B cell (primary cell): Measurements from ENCODE around the gene YJEFN3. TPM values are rescaled to one million over a fixed set of nuclear protein-coding genes. Genes with fewer than 3 reads are reported as not detected.
A peak's percentile ranks its signal among the peaks of the same experiment; 100 is the strongest.

Experiments
- ATAC-seq: fragments of 200-7000 bp; cut with Tn5 transposase; one replicate; pipeline ENCODE4 v1.10.0; 2021; ENCODE audit warnings: low read depth, mild to moderate bottlenecking, moderate number of reproducible peaks, moderate library complexity
- CTCF ChIA-PET: fragments of 350-600 bp; sonication (Branson Sonifier 250); formaldehyde crosslinking; loops from one replicate; lab custom pipeline; 2021; ENCODE audit warnings: antibody characterized with exemption, inconsistent platforms; lab: Charles Lee
- POLR2A ChIA-PET: fragments of 350-600 bp; sonication (Branson Sonifier 250); formaldehyde crosslinking; loops from one replicate; lab custom pipeline; 2021; ENCODE audit warnings: antibody characterized with exemption; lab: Charles Lee
- DNase-seq: peaks from one replicate; pipeline ENCODE4 v3.0.0; 2013
- H2AFZ ChIP-seq: 2 replicates; pipeline ENCODE4 v1.6.1; 2012; ENCODE audit warnings: mild to moderate bottlenecking, low read depth, low read length; ENCODE audit not compliant: insufficient read depth, poor library complexity, severe bottlenecking
- H3K27ac ChIP-seq, 2 donors: 1 replicate in 1 of 2; 2 replicates in 1 of 2; pipeline ENCODE4 v1.5.1; 2012 to 2013; ENCODE audit warnings: low read length in 2 of 2, mild to moderate bottlenecking in 2 of 2, moderate library complexity in 1 of 2
- H3K27me3 ChIP-seq, 4 experiments: fragments of 200-600 bp in 1 of 4; sonication (generic) in 1 of 4; replicated peaks in 1 of 4; 1 replicate in 2 of 4; 2 replicates in 2 of 4; pipeline versions ENCODE4 v1.6.1 to v1.7.0; 2013 to 2016; ENCODE audit warnings: low read length in 3 of 4, mild to moderate bottlenecking in 2 of 4, mixed read lengths in 1 of 4, moderate library complexity in 1 of 4; ENCODE audit not compliant: insufficient read depth in 4 of 4, control insufficient read depth in 3 of 4; ENCODE audit errors: control extremely low read depth in 1 of 4
- H3K36me3 ChIP-seq, 2 experiments: replicated peaks in 1 of 2; 1 replicate in 1 of 2; 2 replicates in 1 of 2; pipeline versions ENCODE4 v1.6.1 to v1.7.1; 2013; ENCODE audit warnings: low read length in 1 of 2; ENCODE audit not compliant: insufficient read depth in 2 of 2, control insufficient read depth in 1 of 2; ENCODE audit errors: control extremely low read depth in 1 of 2, extremely low read depth in 1 of 2
- H3K4me1 ChIP-seq, 2 donors: fragments of 200-600 bp in 1 of 2; sonication (generic) in 1 of 2; 1 replicate in 1 of 2; 2 replicates in 1 of 2; pipeline versions ENCODE4 v1.5.1 to v1.6.1; 2013 to 2017; ENCODE audit warnings: low read length in 2 of 2; ENCODE audit not compliant: control insufficient read depth in 2 of 2, insufficient read depth in 2 of 2
- H3K4me2 ChIP-seq: replicated peaks from 2 replicates; pipeline ENCODE3; 2012; ENCODE audit warnings: mild to moderate bottlenecking, low read depth, low read length; ENCODE audit not compliant: poor library complexity, severe bottlenecking
- H3K4me3 ChIP-seq, 5 experiments: fragments of 200-600 bp in 1 of 5; sonication (generic) in 1 of 5; 1 replicate in 3 of 5; 2 replicates in 2 of 5; pipeline versions ENCODE4 v1.5.1 to v1.7.0; 2011 to 2016; ENCODE audit warnings: low read length in 4 of 5, mild to moderate bottlenecking in 4 of 5, low read depth in 2 of 5, control low read depth in 1 of 5, moderate library complexity in 1 of 5; ENCODE audit not compliant: insufficient read depth in 1 of 5; ENCODE audit errors: control extremely low read depth in 1 of 5, extremely low read depth in 1 of 5
- H3K79me2 ChIP-seq: fragments of 200-600 bp; sonication (generic); one replicate; pipeline ENCODE4 v1.6.0; 2016; ENCODE audit warnings: low read length; ENCODE audit not compliant: control insufficient read depth, insufficient read depth
- H3K9ac ChIP-seq: fragments of 200-600 bp; sonication (generic); 2 replicates; pipeline ENCODE4 v1.6.1; 2017; ENCODE audit warnings: mild to moderate bottlenecking, low read length, moderate library complexity
- H3K9me3 ChIP-seq, 3 donors: one replicate each; pipeline versions ENCODE4 v1.6.1 to v1.7.1; 2013; ENCODE audit warnings: low read length in 2 of 3; ENCODE audit not compliant: control insufficient read depth in 2 of 3, insufficient read depth in 1 of 3; ENCODE audit errors: control extremely low read depth in 1 of 3
- H4K20me1 ChIP-seq: 2 replicates; pipeline ENCODE4 v1.6.0; 2012; ENCODE audit warnings: mild to moderate bottlenecking, low read length; ENCODE audit not compliant: insufficient read depth, control insufficient read depth, poor library complexity, severe bottlenecking
- H3K27ac Mint-ChIP-seq: one replicate; pipeline ENCODE4 v1.8.0; 2021; ENCODE audit warnings: mixed read lengths
- H3K27me3 Mint-ChIP-seq: one replicate; pipeline ENCODE4 v1.8.0; 2021; ENCODE audit warnings: mixed read lengths
- H3K4me1 Mint-ChIP-seq: one replicate; pipeline ENCODE4 v1.8.0; 2021; ENCODE audit warnings: mixed read lengths
- H3K4me3 Mint-ChIP-seq: one replicate; pipeline ENCODE4 v1.8.0; 2021; ENCODE audit warnings: mixed read lengths
- H3K9me3 Mint-ChIP-seq: one replicate; pipeline ENCODE4 v1.8.0; 2022; ENCODE audit warnings: mixed read lengths; ENCODE audit not compliant: insufficient read depth
- CTCF ChIP-seq: fragments of 200-600 bp; IDR thresholded peaks from one replicate; pipeline ENCODE4 v1.8.0; 2022; ENCODE audit warnings: antibody characterized with exemption, mild to moderate bottlenecking
- EZH2 ChIP-seq: IDR thresholded peaks from 2 replicates; pipeline ENCODE4 v1.6.1; 2012; ENCODE audit warnings: borderline replicate concordance, low read depth, mild to moderate bottlenecking, moderate library complexity, low read length; ENCODE audit not compliant: insufficient read depth, poor library complexity, severe bottlenecking
- WGBS: methylation state at CpG from one replicate; pipeline ENCODE4 v1.1.5; 2013; ENCODE audit warnings: missing lambda C conversion rate; ENCODE audit not compliant: insufficient coverage; 5-methylcytosine and 5-hydroxymethylcytosine counted together
- intact Hi-C: fragments of 100-400 bp; cut with micrococcal nuclease; formaldehyde crosslinking; loops from one replicate; pipeline ENCODE4 v1.10.0; 2022
- polyA plus RNA-seq: library from polyadenylated mRNA; depleted of rRNA; stranded (reverse); fragments of >200 nt; gene quantifications from 2 replicates; pipeline ENCODE4 v1.2.3, GENCODE V29; 2012
- total RNA-seq, 2 donors: library from RNA; stranded (reverse); fragments of 120-200 nt in 1 of 2; gene quantifications; 1 replicate in 1 of 2; 2 replicates in 1 of 2; pipeline versions ENCODE4 v1.2.3 to v1.2.4, GENCODE V29; 2013 to 2022

YJEFN3 gene
- total and polyA plus RNA-seq, 2 donors (not counting 1 experiment from before 2014, with no cell fraction given), result 7.1 to 8.8 TPM

DNA sequence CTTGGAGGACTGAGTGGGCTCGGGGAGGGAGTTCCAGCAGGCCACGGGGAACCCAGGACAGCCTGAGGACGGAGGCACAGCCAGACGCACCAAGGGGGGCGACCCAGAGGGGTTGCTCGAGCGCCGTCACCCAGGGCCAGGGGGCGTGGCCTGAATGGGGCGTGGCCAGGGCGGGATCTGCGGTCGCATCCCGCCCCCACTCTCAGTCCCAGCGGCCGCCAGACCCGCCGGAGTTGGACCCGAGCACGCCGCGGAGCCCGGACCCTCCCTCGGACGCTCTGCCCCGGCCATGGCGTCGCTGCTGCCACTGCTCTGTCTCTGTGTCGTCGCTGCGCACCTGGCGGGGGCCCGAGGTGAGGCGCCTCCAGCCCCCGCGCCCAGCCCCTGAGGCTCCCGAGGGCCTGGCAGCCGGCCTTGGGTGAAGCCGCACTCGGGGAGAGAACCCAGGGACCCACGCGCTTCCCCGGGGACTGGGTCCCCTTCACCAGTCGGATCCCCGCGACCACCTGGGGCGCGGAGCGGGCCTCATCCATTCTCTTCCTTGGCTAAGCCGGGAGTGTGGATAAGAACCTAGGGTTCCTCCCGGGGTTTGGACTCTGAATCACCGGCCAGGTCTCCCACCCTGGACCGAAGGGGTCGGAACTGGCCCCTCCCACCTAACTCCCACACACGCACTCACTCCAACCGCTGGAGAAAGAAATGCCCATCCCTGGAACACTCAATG lies 9.5 kb downstream of the YJEFN3 start, which contains the start of gene CILP2:
Gene CILP2 (plus strand): TSS at position 205 of the 724 bp plus-strand sequence. CDS start 85 bp downstream, at position 290.
- H3K27me3 ChIP-seq, result peaks cover 0 to 54% (median 21%) of the 10 kb centered on the region in 4 experiments
- intact Hi-C loops, result no loop called here
- Mint-ChIP-seq H3K27me3 (peaks cover 22% of the 10 kb centered on the region), H3K9me3 (no peaks in the 10 kb centered on the region), H3K27ac (no peak within 1 kb of the TSS), H3K4me1 (peaks cover 25% of the 10 kb centered on the region), H3K4me3 (peak within 1 kb of the TSS; percentile 74)
- WGBS, result 9% methylated on average over 55 of the region's 56 CpGs
- peaks cover 36 to 38% of the 10 kb centered on the region in 2 donors for H3K4me1 ChIP-seq
- no peak for TF ChIP-seq EZH2
- TF ChIP-seq CTCF, result no peak
- H4K20me1 ChIP-seq, result no peaks in the 10 kb centered on the region
- POLR2A ChIA-PET, result interaction anchor here (0.6 kb wide), 1 partner anchor 100 kb away, joined by 5 read pairs; no protein-coding TSS in a partner anchor
- DNase-seq (peak; percentile 60), ATAC-seq (peak; percentile 15)
- no peak within 1 kb of the TSS for H3K27ac ChIP-seq
- H3K79me2 ChIP-seq, result no peaks in the 10 kb centered on the region
- H3K36me3 ChIP-seq, result no peaks in the 10 kb centered on the region
- peak within 1 kb of the TSS; percentile 50 for H3K9ac ChIP-seq
- CTCF ChIA-PET, result no interaction called here
- peaks cover 0 to 34% (median 0%) of the 10 kb centered on the region in 3 donors for H3K9me3 ChIP-seq
- peak within 1 kb of the TSS; percentile 72 for H3K4me2 ChIP-seq
- peak within 1 kb of the TSS; percentile 29 for H2AFZ ChIP-seq
- peak within 1 kb of the TSS in 2 of 5 experiments; percentile 23 to 41 for H3K4me3 ChIP-seq

GRCh38 chr19:19538785-19539166 lies 10.1 kb downstream of the YJEFN3 start:
- Mint-ChIP-seq H3K27ac (no peak overlapping the region), H3K4me1 (peaks cover 25% of the 10 kb centered on the region), H3K27me3 (peaks cover 22% of the 10 kb centered on the region), H3K4me3 (peak overlapping the region; percentile 74), H3K9me3 (no peaks in the 10 kb centered on the region)
- Histone ChIP-seq H3K27ac (no peak overlapping the region), H3K9ac (no peak overlapping the region), H3K36me3 (no peaks in the 10 kb centered on the region), H3K4me2 (peak overlapping the region; percentile 72), H2AFZ (peak overlapping the region; percentile 29), H3K9me3 (peaks cover 0 to 36% (median 0%) of the 10 kb centered on the region in 3 donors), H3K4me3 (peak overlapping the region in 1 of 5 experiments; percentile 41), H3K79me2 (no peaks in the 10 kb centered on the region), H3K27me3 (peaks cover 0 to 59% (median 23%) of the 10 kb centered on the region in 4 experiments), H4K20me1 (no peaks in the 10 kb centered on the region), H3K4me1 (peaks cover 36 to 38% of the 10 kb centered on the region in 2 donors)
- ChIA-PET POLR2A (interaction anchor here (0.7 kb wide), 1 partner anchor 321 kb away, joined by 3 read pairs; no protein-coding TSS in a partner anchor), CTCF (interaction anchor here (0.7 kb wide), 2 partner anchors 8 to 237 kb away, joined by 3 to 5 read pairs; no protein-coding TSS in a partner anchor)
- TF ChIP-seq EZH2 (no peak), CTCF (no peak)
- WGBS, result 34% methylated on average over 7 of the region's 7 CpGs
- intact Hi-C loops, result no loop called here
- ATAC-seq (no peak), DNase-seq (peak; percentile 41)
